ENCODE data around the gene DNM3. TPM values are rescaled to one million over a fixed set of nuclear protein-coding genes. Genes with fewer than 3 reads are reported as not detected.

Gene DNM3
- total RNA-seq, 1 donor from 2014 or later, result 9.6 TPM

- intact Hi-C loops (cut with DNase I), result no loop called here
- no peak overlapping the region for H3K4me3 ChIP-seq
- peaks cover 0 to 4% of the 10 kb centered on the region in 2 donors for H3K4me1 ChIP-seq
- no peaks in the 10 kb centered on the region for H3K9me3 ChIP-seq
- no peaks in the 10 kb centered on the region for H3K27me3 ChIP-seq
- H3K27ac ChIP-seq, result no peak overlapping the region
- no peak for TF ChIP-seq CTCF (IDR thresholded peaks at IDR 0.05)
- H3K36me3 ChIP-seq, result no peaks in the 10 kb centered on the region
- no peak for DNase-seq (ENCODE audit: low spot score in 2 of 2)
These were observed 308.0 kb downstream of the DNM3 start for GRCh38 chr1:172149346-172149745.

- Histone ChIP-seq H3K27ac (peak overlapping the region in 1 of 2 donors; percentile 37), H3K4me3 (peak overlapping the region; percentile 1 to 15), H3K4me1 (no peaks in the 10 kb centered on the region), H3K36me3 (no peaks in the 10 kb centered on the region), H3K9me3 (no peaks in the 10 kb centered on the region), H3K27me3 (no peaks in the 10 kb centered on the region)
- no peak for DNase-seq (ENCODE audit: low spot score in 2 of 2)
- intact Hi-C loops (cut with DNase I), result no loop called here
- TF ChIP-seq CTCF (IDR thresholded peaks at IDR 0.05), result no peak
These were observed 313.3 kb downstream of the DNM3 start for GRCh38 chr1:172154551-172154950.

- Histone ChIP-seq H3K36me3 (no peaks in the 10 kb centered on the region), H3K4me3 (no peak overlapping the region), H3K9me3 (no peaks in the 10 kb centered on the region), H3K4me1 (no peaks in the 10 kb centered on the region), H3K27ac (no peak overlapping the region), H3K27me3 (no peaks in the 10 kb centered on the region)
- TF ChIP-seq CTCF (IDR thresholded peaks at IDR 0.05), result no peak
- no peak for DNase-seq (ENCODE audit: low spot score in 2 of 2)
- intact Hi-C loops (cut with DNase I), result no loop called here
These were observed 314.5 kb downstream of the DNM3 start for GRCh38 chr1:172155766-172156165.

- no peak for TF ChIP-seq CTCF (IDR thresholded peaks at IDR 0.05)
- H3K4me1 ChIP-seq, result no peaks in the 10 kb centered on the region
- intact Hi-C loops (cut with DNase I), result no loop called here
- no peak overlapping the region for H3K27ac ChIP-seq
- H3K27me3 ChIP-seq, result no peaks in the 10 kb centered on the region
- no peaks in the 10 kb centered on the region for H3K36me3 ChIP-seq
- no peaks in the 10 kb centered on the region for H3K9me3 ChIP-seq
- DNase-seq (ENCODE audit: low spot score in 2 of 2), result no peak
- H3K4me3 ChIP-seq, result no peak overlapping the region
These were observed 320.9 kb downstream of the DNM3 start for GRCh38 chr1:172162236-172162635.

- TF ChIP-seq CTCF (IDR thresholded peaks at IDR 0.05), result no peak
- no peaks in the 10 kb centered on the region for H3K27me3 ChIP-seq
- no peaks in the 10 kb centered on the region for H3K9me3 ChIP-seq
- H3K36me3 ChIP-seq, result no peaks in the 10 kb centered on the region
- H3K27ac ChIP-seq, result no peak overlapping the region
- no peak overlapping the region for H3K4me3 ChIP-seq
- H3K4me1 ChIP-seq, result no peaks in the 10 kb centered on the region
- no peak for DNase-seq (ENCODE audit: low spot score in 2 of 2)
- intact Hi-C loops (cut with DNase I), result no loop called here
These were observed 322.4 kb downstream of the DNM3 start for GRCh38 chr1:172163498-172164215.

GRCh38 chr1:172165403-172165802 lies 324.1 kb downstream of the DNM3 start:
- TF ChIP-seq CTCF (IDR thresholded peaks at IDR 0.05), result no peak
- no peak for DNase-seq (ENCODE audit: low spot score in 2 of 2)
- H3K4me3 ChIP-seq, result no peak overlapping the region
- H3K27ac ChIP-seq, result no peak overlapping the region
- no peaks in the 10 kb centered on the region for H3K27me3 ChIP-seq
- intact Hi-C loops (cut with DNase I), result no loop called here
- H3K4me1 ChIP-seq, result no peaks in the 10 kb centered on the region
- H3K9me3 ChIP-seq, result no peaks in the 10 kb centered on the region
- H3K36me3 ChIP-seq, result no peaks in the 10 kb centered on the region

All from ascending aorta (tissue), 2 donors.